GM23338 (cell line): ENCODE measurements around the gene MACO1.
"Not testable (repeated sequence)": the region's sequence is repeated elsewhere in the genome, so short reads cannot be mapped to it uniquely, and the experiment has no call there.

ENCODE experiments used
- CREB1 ChIP-seq: fragments of 250-450 bp; sonication (Bioruptor Pico); IDR thresholded peaks from 2 replicates; pipeline ENCODE4 v1.5.0; 2020; ENCODE audit warnings: low read depth, mild to moderate bottlenecking, moderate library complexity
- CTCF ChIP-seq, 2 experiments: fragments of 200-600 bp in 1 of 2; sonication (generic) in 1 of 2; conservative IDR thresholded peaks; 2 replicates each; pipeline versions ENCODE4 v1.5.1 to v1.6.1; 2016 to 2017; ENCODE audit warnings: antibody characterized with exemption in 2 of 2, low read depth in 2 of 2, mild to moderate bottlenecking in 2 of 2, moderate library complexity in 1 of 2
- EZH2 ChIP-seq: fragments of 200-600 bp; sonication (generic); IDR thresholded peaks from one replicate; pipeline ENCODE4 v1.8.0; 2017; ENCODE audit warnings: antibody characterized with exemption, mild to moderate bottlenecking, low read depth; ENCODE audit not compliant: unreplicated experiment
- EZH2phosphoT487 ChIP-seq: fragments of 200-600 bp; sonication (generic); IDR thresholded peaks from one replicate; pipeline ENCODE4 v1.8.1; 2018; ENCODE audit warnings: antibody characterized with exemption; ENCODE audit not compliant: unreplicated experiment

- TF ChIP-seq CTCF (conservative IDR thresholded peaks at IDR 0.05; ENCODE audit: low read depth in 2 of 2); CREB1 (CRISPR knock-in tag); EZH2; EZH2phosphoT487: not testable (repeated sequence)
Measured at GRCh38 chr1:25382543-25382942, 48.2 kb upstream of the MACO1 start.
